BJ (cell line): ENCODE measurements around the gene HTT-AS. TPM values are rescaled to one million over a fixed set of nuclear protein-coding genes. Genes with fewer than 3 reads are reported as not detected.

ENCODE experiments used
- CTCF ChIA-PET: fragments of 350-600 bp; formaldehyde crosslinking; extraction: SDS; loops from one replicate; lab custom pipeline; 2021; ENCODE audit warnings: antibody characterized with exemption, inconsistent platforms; lab: Yijun Ruan, JAX
- POLR2A ChIA-PET: fragments of 300-600 bp; sonication (Branson Sonifier 250); formaldehyde crosslinking; extraction: SDS; loops from one replicate; lab custom pipeline; 2021; ENCODE audit warnings: antibody characterized with exemption; lab: Charles Lee
- DNase-seq: peaks from one replicate; pipeline ENCODE4 v3.0.0-alpha.2; 2011; ENCODE audit warnings: low read depth
- H3K27me3 ChIP-seq: 2 replicates; pipeline ENCODE4 v1.6.0; 2011; ENCODE audit warnings: low read length; ENCODE audit not compliant: control insufficient read depth, insufficient read depth
- H3K36me3 ChIP-seq: 2 replicates; pipeline ENCODE4 v1.5.1; 2011; ENCODE audit warnings: low read length; ENCODE audit not compliant: control insufficient read depth, insufficient read depth
- H3K4me3 ChIP-seq: 2 replicates; pipeline ENCODE4 v1.5.1; 2011; ENCODE audit warnings: low read depth, mild to moderate bottlenecking, control low read depth, low read length
- CTCF ChIP-seq: IDR thresholded peaks from 2 replicates; pipeline ENCODE4 v1.5.1; 2011; ENCODE audit warnings: low read depth, mild to moderate bottlenecking, control low read depth, inconsistent platforms, low read length, moderate library complexity; ENCODE audit not compliant: insufficient read depth
- polyA plus RNA-seq: library from polyadenylated mRNA; depleted of rRNA; stranded (reverse); fragments of >200 nt; gene quantifications from 2 replicates; pipeline ENCODE4 v1.2.3, GENCODE V29; 2011

HTT-AS gene
- polyA plus RNA-seq, 1 experiment, result not detected

- Histone ChIP-seq H3K36me3 (peaks cover 8% of the 10 kb centered on the region), H3K27me3 (no peaks in the 10 kb centered on the region), H3K4me3 (no peak overlapping the region)
- no peak for TF ChIP-seq CTCF
- no peak for DNase-seq
- ChIA-PET CTCF (interaction anchor here (6.6 kb wide), 1 partner anchor 10 kb away, joined by 67 read pairs; no protein-coding TSS in a partner anchor), POLR2A (no interaction called here)
These were observed 45.1 kb upstream of the HTT-AS start for GRCh38 chr4:3119464-3119863.

GRCh38 chr4:3118312-3118711 is 44.0 kb upstream of the HTT-AS start:
- POLR2A ChIA-PET, result no interaction called here
- CTCF ChIA-PET, result interaction anchor here (6.6 kb wide), 1 partner anchor 9 kb away, joined by 67 read pairs; no protein-coding TSS in a partner anchor

GRCh38 chr4:3116955-3117354 is 42.6 kb upstream of the HTT-AS start:
- ChIA-PET CTCF (interaction anchor here (1.1 to 3.3 kb wide), 2 partner anchors 10 to 80 kb away, joined by 3 to 15 read pairs; no protein-coding TSS in a partner anchor), POLR2A (no interaction called here)
- TF ChIP-seq CTCF, result no peak
- Histone ChIP-seq H3K4me3 (no peak overlapping the region), H3K36me3 (peaks cover 8% of the 10 kb centered on the region), H3K27me3 (no peaks in the 10 kb centered on the region)
- no peak for DNase-seq

More at GRCh38 chr4:3118312-3118711, 44.0 kb upstream of the HTT-AS start:
- H3K36me3 ChIP-seq, result peaks cover 8% of the 10 kb centered on the region
- DNase-seq, result no peak
- TF ChIP-seq CTCF, result no peak
- H3K4me3 ChIP-seq, result no peak overlapping the region
- no peaks in the 10 kb centered on the region for H3K27me3 ChIP-seq

GRCh38 chr4:3115637-3116270 is 41.4 kb upstream of the HTT-AS start:
- Histone ChIP-seq H3K27me3 (no peaks in the 10 kb centered on the region), H3K4me3 (no peak overlapping the region), H3K36me3 (peaks cover 7% of the 10 kb centered on the region)
- CTCF ChIA-PET, result interaction anchor here (1.1 to 3.3 kb wide), 2 partner anchors 9 to 79 kb away, joined by 3 to 15 read pairs; no protein-coding TSS in a partner anchor
- POLR2A ChIA-PET, result no interaction called here
- no peak for DNase-seq
- no peak for TF ChIP-seq CTCF

GRCh38 chr4:3114377-3114776 is 40.0 kb upstream of the HTT-AS start:
- no peak for TF ChIP-seq CTCF
- Histone ChIP-seq H3K27me3 (no peaks in the 10 kb centered on the region), H3K4me3 (no peak overlapping the region), H3K36me3 (peaks cover 10% of the 10 kb centered on the region)
- ChIA-PET CTCF (interaction anchor here (3.3 kb wide), 1 partner anchor 8 kb away, joined by 15 read pairs; no protein-coding TSS in a partner anchor), POLR2A (no interaction called here)
- DNase-seq, result no peak
